OCI-M1 (cell line): ENCODE measurements around the gene SEZ6.
"Not testable (repeated sequence)": the region's sequence is repeated elsewhere in the genome, so short reads cannot be mapped to it uniquely, and the experiment has no call there.

Experiments used
- DNase-seq: peaks from one replicate; lab custom pipeline; 2025; lab: John Stamatoyannopoulos, UW

The SEZ6 gene

DNA sequence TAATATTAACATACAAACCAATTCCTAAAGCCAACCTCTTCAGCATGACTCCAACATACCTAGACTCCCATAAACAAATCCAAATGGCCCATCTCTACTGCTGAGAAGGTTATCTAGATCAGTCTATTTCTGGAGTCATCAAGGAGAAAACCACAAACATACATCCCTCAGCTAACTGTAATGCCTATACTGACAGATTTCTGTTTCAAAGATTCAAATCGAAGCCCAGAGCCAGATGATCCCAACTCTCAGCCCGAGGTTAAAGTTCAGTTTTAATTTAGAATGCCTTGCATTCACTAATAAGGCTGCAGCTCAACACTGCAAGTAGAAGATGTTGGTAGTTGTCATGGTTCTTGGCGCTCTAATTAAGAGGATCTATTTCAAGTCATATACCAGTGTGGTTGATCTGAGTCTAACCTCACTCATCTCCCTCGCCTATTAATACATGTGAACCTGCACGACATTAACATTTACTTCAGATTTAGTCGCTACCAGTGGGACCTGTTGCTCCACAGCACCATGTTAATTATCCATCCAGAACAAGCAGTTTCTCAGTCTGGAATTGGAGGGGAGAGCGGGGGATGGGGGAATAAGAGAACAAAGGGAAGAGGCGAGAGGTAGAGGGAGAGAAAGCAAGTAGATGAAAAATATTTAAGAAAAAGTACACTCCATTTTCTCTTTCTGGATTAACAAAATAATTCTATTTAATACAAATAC, 69.9 kb downstream of the SEZ6 start:
- DNase-seq: no peak

DNA sequence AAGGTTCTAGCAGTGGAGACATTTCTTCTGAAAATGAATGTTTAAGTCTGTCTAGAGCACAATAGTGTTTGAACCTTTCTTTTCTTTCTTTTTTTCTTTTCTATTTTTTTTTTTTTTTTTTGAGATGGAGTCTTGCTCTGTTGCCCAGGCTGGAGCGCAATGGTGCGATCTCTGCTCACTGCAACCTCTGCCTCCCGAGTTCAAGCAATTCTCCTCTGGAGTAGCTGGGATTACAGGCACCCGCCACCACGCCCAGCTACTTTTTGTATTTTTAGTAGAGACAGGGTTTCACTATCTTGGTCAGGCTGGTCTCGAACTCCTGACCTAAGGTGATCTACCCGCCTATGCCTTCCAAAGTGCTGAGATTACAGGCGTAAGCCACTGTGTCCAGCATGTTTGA, 71.3 kb downstream of the SEZ6 start:
- not testable (repeated sequence) for DNase-seq

DNA sequence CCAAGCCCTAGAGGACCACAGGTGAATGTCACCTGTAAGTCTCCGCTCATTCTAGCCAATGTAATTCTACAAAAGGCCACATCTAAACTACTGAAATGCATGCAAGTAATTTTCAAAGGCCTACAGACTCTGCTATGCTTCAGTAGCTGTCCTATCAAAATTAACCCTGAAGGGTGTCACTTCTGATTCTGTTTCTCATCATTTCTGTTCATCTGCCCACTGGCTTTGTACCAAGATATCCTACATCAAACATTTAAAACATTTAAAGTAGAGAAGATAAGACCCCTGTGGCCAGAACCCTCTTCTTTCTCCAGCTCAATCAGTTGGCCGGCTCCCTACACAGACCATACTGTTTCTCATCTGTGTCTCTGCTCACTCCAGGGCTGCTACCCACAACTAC, 76.0 kb downstream of the SEZ6 start:
- no peak for DNase-seq

DNA sequence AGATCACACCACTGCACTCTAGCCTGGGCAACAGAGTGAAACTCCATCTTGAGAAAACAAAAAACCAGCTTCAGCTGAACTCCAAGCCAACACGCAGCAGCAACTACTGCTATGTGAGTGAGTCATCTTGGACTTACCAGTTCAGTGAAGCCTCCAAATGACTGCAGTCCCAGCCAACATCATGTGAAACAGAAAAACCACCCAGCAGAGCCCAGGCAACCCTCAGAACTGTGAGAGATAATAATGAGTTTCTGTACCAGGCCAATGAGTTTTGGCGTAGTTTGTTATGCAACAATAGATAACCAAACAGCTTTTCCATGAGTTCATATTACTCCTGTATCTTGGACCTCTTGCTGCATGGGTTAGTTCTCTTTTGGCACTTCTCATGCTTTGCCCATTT, 77.8 kb downstream of the SEZ6 start:
- DNase-seq: peak; percentile 33

DNA sequence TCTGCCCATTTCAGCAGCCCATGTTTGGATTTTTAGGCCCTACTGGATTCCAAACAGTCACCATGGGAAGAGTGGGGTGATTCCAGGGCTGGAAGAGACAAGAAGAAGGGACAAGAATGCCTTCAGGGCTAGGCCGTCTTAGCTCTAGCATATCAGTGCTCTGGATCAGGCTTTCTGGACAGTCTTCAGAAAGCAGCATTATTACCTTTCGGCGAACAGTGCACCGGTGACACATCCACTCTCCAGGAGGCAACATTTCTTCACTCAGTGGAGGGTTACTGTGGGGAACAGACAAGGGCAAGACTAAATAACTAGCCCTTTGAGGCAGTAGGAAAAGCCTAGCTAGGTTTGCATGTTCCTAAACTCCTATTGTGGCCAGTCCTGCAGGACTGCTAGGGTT, 79.0 kb downstream of the SEZ6 start:
- no peak for DNase-seq

DNA sequence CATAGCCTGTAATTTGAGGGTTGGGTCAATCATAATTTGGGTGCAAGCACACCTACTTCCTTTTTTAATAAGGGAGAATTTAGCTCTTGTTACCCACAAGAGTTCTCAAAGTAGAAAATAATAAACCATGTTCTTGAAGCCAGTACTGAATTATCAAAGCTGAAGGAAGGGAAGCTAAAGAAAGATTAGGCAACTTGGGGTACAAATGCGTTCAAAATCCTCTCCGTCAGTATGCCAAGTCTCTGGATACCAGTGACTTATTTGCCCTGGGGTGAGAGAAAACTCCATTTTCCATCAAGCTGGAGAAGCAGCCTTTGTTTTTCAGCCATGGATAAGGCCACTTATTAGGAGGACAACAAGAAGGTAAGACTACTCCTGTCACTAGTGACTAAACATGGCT, 79.5 kb downstream of the SEZ6 start:
- no peak for DNase-seq

DNA sequence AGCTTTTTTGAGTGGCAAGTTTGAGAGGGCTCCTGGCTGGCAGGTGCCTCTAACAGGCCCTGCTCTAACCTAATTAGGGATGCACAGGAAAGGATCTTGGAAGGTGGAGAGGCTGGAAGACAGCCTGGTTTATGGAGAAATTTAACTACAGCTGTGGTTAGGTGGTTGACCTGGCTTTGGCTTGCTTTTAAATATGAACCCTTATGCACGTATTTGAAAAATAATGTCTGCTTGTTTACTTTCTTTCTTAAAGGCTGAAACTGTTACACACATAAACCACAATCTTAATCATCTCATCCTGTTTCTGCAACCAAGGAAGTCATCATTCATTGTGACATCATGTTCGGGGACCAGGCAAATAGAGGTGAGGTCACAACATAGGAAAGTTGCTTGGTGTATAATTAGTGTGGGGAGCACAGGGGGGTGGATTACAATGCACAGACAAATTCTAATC, 79.9 kb downstream of the SEZ6 start:
- DNase-seq: peak; percentile 64

DNA sequence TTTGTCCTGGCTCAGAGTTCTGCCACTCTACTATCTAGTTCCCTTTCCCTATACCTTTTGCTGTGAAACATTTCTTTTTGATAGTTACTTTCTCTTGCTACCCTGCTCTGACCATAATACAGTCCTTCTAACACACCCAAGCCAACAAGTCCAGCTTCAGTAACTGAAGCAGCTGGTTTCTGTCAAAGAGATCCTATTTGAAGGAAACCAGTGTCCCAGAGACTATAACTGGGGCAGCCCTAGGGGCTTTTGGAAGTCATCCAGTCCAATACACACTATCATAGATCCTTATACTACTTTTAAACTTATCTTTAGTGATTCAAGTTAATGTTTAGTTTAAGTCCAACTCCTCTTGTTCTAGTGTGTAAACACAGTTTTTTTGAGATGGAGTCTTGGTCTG, 85.6 kb downstream of the SEZ6 start:
- no peak for DNase-seq

DNA sequence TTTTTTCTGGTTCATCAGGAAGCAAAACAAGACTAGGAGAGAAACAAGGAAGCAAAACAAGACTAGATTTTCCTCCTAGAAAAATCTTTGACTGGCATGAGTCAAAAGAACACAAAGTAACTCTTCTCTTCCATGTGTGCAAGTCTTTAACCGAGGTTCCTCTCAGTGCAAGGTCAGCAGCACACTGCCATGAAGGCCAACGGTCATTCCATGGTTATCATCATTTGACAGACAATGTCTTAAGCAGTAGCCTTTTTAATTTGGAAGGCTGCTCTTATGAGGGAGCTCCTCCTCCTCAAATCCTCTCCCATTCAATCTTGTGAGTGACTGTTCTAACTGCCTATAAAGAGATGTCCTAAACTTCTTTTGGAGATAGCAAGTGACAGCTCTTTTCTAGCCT, 87.5 kb downstream of the SEZ6 start:
- no peak for DNase-seq

DNA sequence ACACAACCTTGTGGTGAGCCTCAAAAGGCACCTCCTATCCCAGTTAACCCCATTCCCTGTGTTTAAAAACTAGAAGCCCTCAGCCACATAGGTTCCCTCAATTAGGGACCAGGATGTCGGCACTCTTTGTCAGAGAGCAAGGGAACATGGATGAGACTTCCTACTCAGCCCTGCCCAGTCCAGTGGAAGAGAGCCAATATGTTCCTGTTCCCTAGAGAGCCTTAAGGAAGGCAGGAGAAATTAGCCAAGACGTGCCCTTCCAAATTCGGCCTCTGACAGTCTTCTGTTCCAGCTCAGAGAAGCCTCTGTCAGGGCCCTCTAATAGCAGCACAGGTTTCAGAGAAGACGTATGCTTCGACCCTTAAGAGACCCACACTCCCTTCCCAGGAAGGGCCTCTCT, 88.4 kb downstream of the SEZ6 start:
- no peak for DNase-seq

DNA sequence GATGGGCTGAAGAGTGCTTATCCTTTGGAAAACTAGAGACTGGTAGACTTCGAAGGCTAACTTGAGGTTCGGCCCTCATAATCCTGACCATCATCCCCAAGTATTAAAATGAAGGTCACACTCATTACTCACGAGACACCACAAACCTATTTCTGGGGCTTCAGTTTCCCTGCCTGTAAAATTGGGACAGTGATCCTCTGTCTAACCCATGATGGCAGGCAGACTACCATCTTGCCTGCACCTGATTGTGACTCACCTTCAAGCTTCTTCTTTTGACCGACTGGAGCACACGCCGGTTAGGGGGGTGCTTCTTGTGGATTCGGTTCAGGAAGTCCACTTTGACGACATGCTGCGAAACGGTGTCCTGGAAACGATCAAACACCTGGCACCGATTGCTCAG, 88.8 kb downstream of the SEZ6 start:
- no peak for DNase-seq

DNA sequence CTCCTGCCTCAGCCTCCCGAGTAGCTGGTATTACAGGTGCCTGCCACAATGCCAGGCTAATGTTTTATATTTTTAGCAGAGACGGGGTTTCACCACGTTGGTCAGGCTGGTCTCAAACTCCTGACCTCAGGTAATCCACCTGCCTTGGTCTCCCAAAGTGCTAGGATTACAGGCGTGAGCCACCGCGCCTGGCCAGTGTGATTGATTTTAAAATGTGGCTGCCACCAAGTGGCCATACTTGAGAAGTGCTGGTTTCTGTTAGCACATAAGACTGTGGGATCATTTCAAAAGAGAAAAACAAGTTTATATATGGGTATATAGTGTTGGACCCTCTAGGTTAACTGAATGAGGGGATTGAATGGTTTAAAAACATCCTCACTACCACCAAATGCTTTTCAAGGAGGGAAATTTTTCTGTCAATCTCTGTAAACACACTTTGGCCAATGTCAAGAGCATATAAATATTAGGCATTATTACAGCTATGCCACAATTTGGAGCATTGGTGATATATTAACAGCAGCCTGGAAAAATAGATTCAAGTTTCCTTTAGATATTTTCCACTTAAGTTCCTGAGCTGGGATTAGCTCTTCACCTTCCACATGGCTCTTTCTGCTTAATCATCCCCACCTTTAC, 89.4 kb downstream of the SEZ6 start:
- DNase-seq: peak; percentile 69

DNA sequence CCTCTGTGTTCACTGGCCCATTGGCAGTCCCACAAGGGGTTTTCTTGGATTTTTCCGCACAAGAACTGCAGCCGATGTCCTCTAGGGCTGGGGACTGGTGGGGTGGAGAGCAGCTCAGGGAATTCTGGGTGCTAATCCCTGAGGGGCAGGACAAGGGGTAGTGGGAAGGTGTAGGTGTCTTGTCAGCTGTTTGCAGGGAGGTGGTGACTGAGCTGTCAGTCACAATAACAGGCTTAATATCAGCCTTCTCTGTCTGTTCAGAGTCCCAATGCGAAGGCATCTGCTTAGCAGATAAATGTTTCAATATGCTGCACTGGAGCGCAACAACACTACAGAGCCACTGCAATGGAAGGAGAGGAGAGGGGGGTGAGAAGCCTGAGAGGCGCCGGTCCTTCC, 92.9 kb downstream of the SEZ6 start:
- DNase-seq: no peak

DNA sequence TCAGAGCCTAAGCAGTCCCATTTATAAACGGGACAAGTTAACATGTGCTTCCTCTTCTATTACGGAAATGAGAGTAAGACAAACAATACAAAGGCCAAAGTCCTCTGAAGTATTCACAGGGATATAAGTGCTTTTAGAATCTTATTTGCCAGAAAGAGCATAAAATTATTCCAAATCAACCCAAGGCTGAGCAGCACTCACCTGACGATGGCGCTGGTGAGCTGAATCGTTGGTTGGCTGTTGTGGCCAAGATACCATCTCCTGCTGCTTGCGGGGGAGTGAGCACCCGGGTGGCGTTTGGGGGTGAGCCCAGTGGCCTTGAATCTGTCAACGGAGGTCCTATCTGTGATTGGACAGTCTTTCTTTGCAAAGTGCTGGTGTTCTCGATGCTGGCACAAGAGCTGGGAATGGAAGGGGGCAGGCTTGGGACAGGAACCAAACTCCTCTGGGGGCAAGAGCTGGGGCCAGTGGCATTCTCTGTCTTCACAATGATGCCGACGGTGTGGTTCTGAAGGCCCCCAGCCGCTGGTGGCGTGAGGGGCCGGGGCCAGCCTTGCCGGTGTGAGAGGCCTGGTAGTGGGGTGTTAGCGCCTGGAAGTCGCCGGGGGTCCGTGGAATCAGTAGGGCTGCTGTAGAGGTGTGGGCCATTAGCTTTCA, 93.4 kb downstream of the SEZ6 start:
- DNase-seq: peak; percentile 92

DNA sequence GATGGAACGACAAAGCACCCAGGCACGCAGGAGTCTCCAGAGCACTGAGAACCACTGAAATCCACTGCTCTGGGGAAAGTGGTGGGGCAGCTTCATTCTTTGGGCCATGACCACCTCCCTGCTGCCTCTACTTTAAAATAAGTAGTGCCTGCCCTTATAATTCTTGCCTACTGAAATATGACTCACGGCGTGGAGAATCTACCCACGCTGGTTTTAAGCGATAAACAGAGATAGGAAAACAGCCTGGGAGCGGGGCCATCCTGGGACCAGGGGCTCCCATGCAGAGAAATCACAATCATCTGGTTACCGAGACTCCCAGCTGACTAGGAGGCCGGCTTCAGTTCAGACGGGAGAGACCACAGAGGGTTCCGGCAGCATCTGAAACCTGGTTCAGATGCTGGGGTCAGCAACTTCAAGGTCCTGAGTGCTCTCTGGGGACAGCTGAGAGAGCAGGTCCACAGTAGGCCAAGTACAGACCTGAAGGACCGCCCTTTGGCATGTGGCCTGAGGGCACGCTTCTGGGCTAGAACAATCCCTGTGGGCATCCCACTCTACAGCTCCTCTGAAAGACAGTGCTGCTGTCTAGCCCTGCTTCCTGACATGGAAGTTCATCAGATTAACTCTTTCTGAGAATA, 94.3 kb downstream of the SEZ6 start:
- no peak for DNase-seq

DNA sequence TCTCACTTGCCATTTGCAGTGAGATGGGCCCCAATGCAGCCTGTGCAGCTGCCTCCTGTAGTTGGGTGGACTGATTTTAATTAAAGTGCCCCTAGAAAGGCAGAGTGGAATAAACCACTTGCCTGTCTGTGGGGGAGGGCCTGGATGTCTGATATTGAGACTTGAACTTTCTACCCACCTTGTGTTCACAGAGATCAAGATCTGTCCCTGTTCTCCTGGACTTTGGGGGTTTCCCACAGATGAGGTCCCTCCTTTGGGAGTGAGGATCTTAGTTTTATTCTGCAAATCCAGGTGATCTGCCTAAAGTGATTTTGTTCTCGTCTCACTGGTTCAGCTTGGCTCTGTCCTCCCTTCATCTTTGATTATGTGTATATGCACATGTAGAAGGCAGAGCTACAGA, 95.3 kb downstream of the SEZ6 start:
- DNase-seq: no peak

DNA sequence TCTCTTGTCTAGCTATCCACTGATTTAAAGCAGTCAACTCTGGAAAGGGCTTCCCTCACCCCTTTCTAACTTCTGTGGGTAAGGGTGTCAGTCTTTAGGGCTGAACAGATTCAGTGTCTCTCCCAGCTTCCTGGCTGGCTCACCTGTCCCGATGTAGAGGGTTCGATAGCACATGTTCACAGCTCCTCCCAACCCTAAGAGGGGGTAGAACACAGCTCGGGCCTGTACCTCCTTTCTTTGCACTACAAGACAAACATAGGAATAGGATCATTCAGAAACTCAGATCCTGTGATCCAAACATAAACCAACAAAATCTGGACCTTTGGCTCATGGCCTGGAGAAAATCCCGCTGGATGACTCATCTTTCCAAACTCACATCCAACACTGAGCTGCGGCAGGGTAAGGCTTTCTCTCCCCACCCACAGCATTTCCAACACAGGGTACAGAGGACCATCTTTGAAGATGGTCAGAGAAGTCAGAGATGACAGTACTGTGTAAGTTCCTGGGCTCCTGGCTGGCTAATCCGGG, 97.1 kb downstream of the SEZ6 start:
- DNase-seq: no peak

DNA sequence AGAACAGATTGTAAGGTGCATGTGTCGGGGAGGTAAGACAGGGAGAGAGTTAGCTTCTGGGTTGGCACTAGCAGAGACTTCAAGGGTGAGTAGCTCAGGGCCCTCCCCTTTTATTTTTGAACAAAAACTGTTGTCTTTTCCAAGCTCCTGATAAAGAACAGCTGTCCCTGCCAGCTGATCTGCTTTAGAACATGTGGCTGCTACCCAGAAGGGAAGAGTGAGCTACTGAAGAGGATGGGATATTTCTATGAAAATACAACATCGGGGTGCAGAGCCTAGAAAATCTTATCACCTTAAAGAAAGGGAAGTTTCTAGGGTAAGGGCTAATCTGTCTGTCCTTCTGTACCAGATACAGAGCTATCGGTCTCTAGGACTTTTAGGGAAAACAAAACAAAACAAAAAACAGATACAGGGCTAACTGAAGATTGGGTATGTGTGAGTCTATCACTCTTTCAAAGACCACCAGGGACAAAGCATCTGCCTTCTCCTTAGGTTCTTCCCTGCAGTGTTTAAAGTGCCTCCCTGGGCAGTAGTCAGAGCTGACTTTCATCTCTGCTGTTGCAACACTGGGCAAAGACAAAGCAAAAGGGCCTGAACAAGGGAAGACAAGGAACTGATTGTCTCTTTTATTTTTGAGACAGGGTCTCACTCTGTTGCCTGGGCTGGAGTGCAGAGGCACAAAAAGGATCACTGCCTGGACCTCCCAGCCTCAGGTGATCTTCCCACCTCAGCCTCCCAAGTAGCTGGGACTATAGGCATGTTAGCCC, 97.9 kb downstream of the SEZ6 start:
- DNase-seq: peak; percentile 83

DNA sequence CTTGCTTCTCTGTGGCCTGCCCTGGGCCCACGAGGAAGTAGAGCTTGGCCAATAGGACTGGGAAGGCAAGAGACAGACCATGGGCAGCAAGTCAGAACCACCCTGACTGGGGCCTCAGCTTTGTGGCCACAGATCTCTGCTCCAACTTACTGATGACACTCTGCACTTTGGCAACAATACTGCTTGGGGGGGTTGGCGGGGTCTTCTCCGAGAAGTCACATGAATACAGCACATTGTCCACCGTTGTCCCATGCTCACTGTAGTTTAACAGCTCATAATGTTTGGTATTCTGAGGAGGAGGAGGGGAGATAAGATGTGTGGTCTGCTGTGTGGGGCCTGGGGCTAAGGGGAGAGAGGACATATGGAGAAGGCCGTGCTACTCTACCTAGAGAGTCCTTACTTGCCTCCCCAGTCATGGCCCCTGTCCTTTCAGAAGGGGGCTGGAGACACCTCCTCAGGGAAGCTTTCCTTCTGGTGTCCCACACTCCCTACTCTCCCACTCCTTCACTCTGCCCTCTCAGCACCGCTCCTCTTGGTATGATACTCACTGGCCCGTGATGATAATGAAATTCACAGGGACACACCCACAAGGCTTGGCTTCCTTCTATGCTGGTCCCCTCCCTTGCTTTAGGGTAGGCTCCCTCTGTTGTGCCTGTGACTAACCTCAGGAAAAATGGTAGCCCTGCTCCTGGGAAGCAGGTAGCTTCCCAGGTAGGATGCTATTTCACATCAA, 99.0 kb downstream of the SEZ6 start:
- peak; percentile 94 for DNase-seq

DNA sequence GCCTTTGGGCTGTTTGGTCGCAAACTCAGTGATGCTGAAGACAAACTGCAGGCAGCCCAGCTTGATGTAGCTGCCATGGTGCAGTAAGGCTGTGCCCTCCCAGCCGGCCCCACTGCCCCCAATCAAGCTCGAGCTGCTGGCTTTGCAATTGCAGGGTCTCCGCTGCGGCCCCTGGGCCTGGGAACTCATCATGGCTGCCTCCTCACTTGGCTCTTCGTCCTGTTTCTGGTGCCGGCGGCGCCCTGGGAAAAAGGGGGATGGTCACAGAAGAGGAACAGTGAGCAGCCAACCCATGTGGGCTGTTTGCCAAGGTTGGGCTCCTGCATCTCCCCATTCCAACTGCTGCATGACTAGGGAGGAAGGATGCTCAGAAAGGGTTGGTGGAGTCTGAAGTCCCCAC, 99.6 kb downstream of the SEZ6 start:
- DNase-seq: no peak
